ENCODE data around the gene RAPGEF4. TPM values are rescaled to one million over a fixed set of nuclear protein-coding genes. Genes with fewer than 3 reads are reported as not detected.

The RAPGEF4 gene
- total and polyA plus RNA-seq, 2 of the 8 experiments (the other 6 are each of a cell fraction or from before 2014, with no cell fraction given): 1.2 to 2.6 TPM

- H3K23ac ChIP-seq (ENCODE audit: insufficient read length): no peak overlapping the region
- no peak for DNase-seq (ENCODE audit: low read depth in 1 of 2, low spot score in 2 of 2)
- CTCF ChIA-PET (ENCODE audit: partially characterized antibody): interaction anchor here (1.1 to 3.1 kb wide), 5 partner anchors 10 to 19 kb away, joined by 3 to 21 read pairs (median 8); no protein-coding TSS in a partner anchor
- no peak for TF ChIP-seq JUND (IDR thresholded peaks at IDR 0.05; ENCODE audit: low read length)
- TF ChIP-seq, protein P1, sequence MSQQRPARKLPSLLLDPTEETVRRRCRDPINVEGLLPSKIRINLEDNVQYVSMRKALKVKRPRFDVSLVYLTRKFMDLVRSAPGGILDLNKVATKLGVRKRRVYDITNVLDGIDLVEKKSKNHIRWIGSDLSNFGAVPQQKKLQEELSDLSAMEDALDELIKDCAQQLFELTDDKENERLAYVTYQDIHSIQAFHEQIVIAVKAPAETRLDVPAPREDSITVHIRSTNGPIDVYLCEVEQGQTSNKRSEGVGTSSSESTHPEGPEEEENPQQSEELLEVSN (IDR thresholded peaks at IDR 0.05): no peak
- no peak for TF ChIP-seq CHD2 (IDR thresholded peaks at IDR 0.05; ENCODE audit: low read length)
- no peak for TF ChIP-seq EGR1 (IDR thresholded peaks at IDR 0.05; ENCODE audit: borderline replicate concordance, low read depth, low read length)
- no peak for TF ChIP-seq TAF7 (optimal IDR thresholded peaks at IDR 0.05; ENCODE audit: borderline replicate concordance, low read depth, low read length)
- no peak for TF ChIP-seq POLR2A (IDR thresholded peaks at IDR 0.05; ENCODE audit: control extremely low read depth in 1 of 2, low read depth in 2 of 2, low read length in 2 of 2)
- TF ChIP-seq CBX5 (IDR thresholded peaks at IDR 0.05; ENCODE audit: low read depth, low read length): no peak
- TF ChIP-seq BCL11A (IDR thresholded peaks at IDR 0.05; ENCODE audit: low read depth in 2 of 2, low read length in 2 of 2): no peak
- no peak for TF ChIP-seq BRCA1 (IDR thresholded peaks at IDR 0.05; ENCODE audit: low read depth, low read length)
- no peak for TF ChIP-seq SIX5 (IDR thresholded peaks at IDR 0.05; ENCODE audit: low read depth, low read length)
- TF ChIP-seq RBBP5 (IDR thresholded peaks at IDR 0.05; ENCODE audit: borderline replicate concordance, low read depth, low read length): no peak
- TF ChIP-seq RAD21 (IDR thresholded peaks at IDR 0.05 in 1 of 2, conservative IDR thresholded peaks at IDR 0.05 in 1 of 2; ENCODE audit: low read depth in 2 of 2, low read length in 2 of 2): no peak
Observed at GRCh38 chr2:172693529-172694455, 41.9 kb upstream of the RAPGEF4 start.

More at GRCh38 chr2:172693529-172694455, 41.9 kb upstream of the RAPGEF4 start:
- Histone ChIP-seq H3K9ac (replicated peaks in 1 of 4; ENCODE audit: extremely low read depth in 1 of 4, low read depth in 3 of 4, low read length in 3 of 4) (no peak overlapping the region), H3K36me3 (ENCODE audit: control insufficient read depth in 2 of 4, insufficient read depth in 4 of 4, low read length in 3 of 4) (no peaks in the 10 kb centered on the region), H3K4ac (replicated peaks; ENCODE audit: insufficient read length, low read depth, low read length) (no peak overlapping the region), H3K56ac (replicated peaks; ENCODE audit: insufficient read length, low read depth, low read length) (no peak overlapping the region), H4K20me1 (replicated peaks in 1 of 2; ENCODE audit: control insufficient read depth in 1 of 2, insufficient read depth in 2 of 2, low read length in 2 of 2) (no peaks in the 10 kb centered on the region), H3K79me2 (ENCODE audit: control insufficient read depth in 1 of 2, insufficient read depth in 2 of 2, low read length in 2 of 2) (no peaks in the 10 kb centered on the region), H4K5ac (ENCODE audit: insufficient read length, low read depth, low read length) (no peak overlapping the region), H3K9me3 (ENCODE audit: insufficient read depth in 2 of 2, low read depth in 1 of 2, low read length in 1 of 2) (0 out of 4 replicates have a peak, but pooled peaks cover 0 to 2% of the 10 kb centered on the region in 2 experiments), H2BK12ac (ENCODE audit: low read depth, low read length) (no peak overlapping the region), H2BK120ac (replicated peaks; ENCODE audit: low read depth, low read length) (no peak overlapping the region), H3K79me1 (ENCODE audit: low read depth, low read length) (no peaks in the 10 kb centered on the region), H4K8ac (ENCODE audit: extremely low read depth, insufficient read depth, low read length) (no peak overlapping the region), H2BK5ac (ENCODE audit: low read depth, low read length) (no peak overlapping the region), H3K4me3 (ENCODE audit: extremely low read depth in 1 of 4, insufficient read depth in 2 of 4, low read depth in 3 of 4, low read length in 4 of 4) (no peak overlapping the region), H2BK20ac (ENCODE audit: low read length) (no peak overlapping the region), H3K27ac (ENCODE audit: low read depth, low read length) (no peak overlapping the region), H3K14ac (ENCODE audit: insufficient read length) (no peak overlapping the region), H2AK5ac (ENCODE audit: low read depth, low read length) (no peak overlapping the region), H3K27me3 (replicated peaks in 1 of 4; ENCODE audit: control insufficient read depth in 3 of 4, extremely low read depth in 1 of 4, insufficient read depth in 3 of 4, low read length in 3 of 4) (no peaks in the 10 kb centered on the region), H2BK15ac (ENCODE audit: low read length) (no peak overlapping the region), H4K91ac (replicated peaks; ENCODE audit: insufficient read length, low read length) (no peak overlapping the region), H2AFZ (ENCODE audit: low read length) (no peak overlapping the region), H3K4me1 (replicated peaks in 1 of 4; ENCODE audit: control insufficient read depth in 3 of 4, insufficient read depth in 4 of 4, low read length in 3 of 4) (no peaks in the 10 kb centered on the region), H3K18ac (ENCODE audit: extremely low read depth, low read length) (no peak overlapping the region), H3K4me2 (ENCODE audit: insufficient read depth in 1 of 2, low read depth in 2 of 2, low read length in 2 of 2) (no peak overlapping the region), H3K23me2 (ENCODE audit: low read depth, low read length) (no peaks in the 10 kb centered on the region)
- FAIRE-seq: no peak
- WGBS, 2 experiments (ENCODE audit: extremely low coverage in 1 of 2, insufficient coverage in 1 of 2, insufficient read length in 1 of 2, insufficient replicate concordance in 2 of 2, low coverage in 1 of 2, low lambda C conversion rate in 2 of 2, missing lambda C conversion rate in 1 of 2): 83% methylated on average over 8 of the region's 8 CpGs; no CpG with 5 or more reads in 1 of the 2 experiments
- POLR2A ChIA-PET (ENCODE audit: partially characterized antibody): no interaction called here

Data from H1 (cell line).